CD4-positive, alpha-beta T cell treated with Interleukin-17A for 4 hours (primary cell): ENCODE data around the gene PLVAP.

Experiments used
- DNase-seq: peaks from one replicate; pipeline ENCODE4 v3.0.0-alpha.2; 2020; ENCODE audit warnings: mixed read lengths

The PLVAP gene

DNA sequence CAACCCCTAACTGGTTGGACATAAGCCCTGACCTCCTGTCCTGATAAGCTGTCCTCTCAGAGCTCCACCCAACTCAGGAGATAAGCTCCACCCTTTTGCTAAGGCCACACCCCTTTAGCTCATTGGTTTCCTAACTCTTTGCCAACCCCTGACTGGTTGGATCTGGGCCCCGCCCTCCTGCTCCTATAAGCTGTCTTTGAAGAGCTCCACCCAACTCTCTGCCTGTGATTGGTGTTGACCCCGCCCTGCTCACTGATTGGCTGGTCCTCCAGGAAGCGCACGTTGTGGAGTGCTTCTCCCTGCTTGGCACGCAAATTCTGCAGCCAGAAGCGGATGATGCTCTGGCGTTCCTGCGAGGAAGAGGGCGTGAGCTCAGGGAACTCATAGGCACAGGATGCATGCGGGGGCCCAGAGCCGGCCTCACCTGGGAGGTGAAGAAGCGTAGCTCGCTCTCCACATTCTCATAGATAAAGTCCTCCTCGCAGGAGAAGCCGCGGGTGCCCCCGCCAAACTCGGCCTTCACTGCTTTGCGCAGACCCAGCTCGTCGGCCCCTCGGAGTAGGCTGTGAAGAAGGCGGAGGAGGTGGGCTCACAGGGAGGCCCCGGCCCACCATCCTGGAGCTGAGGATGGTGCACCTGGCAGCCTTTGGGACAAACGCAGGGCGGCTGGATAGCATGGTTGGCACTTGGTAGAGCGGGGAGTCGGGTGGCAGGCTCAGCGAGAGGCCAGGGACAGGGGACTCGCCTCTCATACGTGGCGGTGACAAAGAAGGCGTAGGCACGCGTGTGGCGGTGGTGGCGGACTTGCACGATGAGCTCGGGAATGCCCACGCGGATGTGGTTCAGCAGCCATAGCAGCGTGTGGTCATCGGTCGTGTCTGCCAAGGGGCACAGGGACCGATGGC, 44.2 kb downstream of the PLVAP start:
- DNase-seq: no peak

DNA sequence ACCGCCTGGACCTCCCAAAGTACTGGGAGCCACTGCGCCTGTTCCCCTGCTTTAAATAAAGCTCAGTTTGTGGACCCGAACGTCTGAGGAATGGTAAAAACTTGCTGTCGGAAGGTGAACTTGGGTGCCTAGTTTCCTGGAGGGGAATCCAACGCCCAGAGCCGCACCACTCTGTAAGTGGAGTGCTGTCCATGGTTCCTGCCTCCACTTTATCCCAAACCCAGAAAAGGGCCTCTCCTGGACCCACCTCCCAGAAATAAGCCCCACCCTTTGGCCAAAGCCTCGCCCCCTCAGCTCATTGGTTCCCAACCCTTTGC, 44.8 kb downstream of the PLVAP start:
- no peak for DNase-seq

DNA sequence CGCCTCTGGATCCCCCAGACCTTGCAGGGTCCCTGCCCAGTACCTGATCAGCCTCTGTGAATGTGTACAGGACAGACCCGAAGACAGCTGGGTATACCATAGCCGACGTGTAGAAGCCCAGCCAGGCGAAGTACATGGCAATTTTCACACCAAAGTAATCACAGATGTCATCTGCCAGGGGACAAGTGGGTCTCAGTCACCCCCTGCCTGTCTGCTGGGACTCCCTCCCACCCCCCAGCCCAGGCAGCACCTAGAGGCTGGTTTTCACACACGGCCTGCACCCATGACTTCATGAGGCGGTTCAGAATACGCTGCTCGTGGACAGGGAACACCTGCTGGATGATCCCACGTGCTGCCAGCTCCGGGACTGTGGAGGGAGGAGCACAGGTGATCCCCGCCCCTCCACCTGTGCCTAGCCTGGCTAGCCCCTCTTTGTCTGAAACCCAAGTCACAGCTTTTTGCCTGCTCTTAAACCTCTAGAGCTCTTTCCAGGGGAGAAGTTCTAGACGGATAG, 46.0 kb downstream of the PLVAP start:
- DNase-seq: no peak

DNA sequence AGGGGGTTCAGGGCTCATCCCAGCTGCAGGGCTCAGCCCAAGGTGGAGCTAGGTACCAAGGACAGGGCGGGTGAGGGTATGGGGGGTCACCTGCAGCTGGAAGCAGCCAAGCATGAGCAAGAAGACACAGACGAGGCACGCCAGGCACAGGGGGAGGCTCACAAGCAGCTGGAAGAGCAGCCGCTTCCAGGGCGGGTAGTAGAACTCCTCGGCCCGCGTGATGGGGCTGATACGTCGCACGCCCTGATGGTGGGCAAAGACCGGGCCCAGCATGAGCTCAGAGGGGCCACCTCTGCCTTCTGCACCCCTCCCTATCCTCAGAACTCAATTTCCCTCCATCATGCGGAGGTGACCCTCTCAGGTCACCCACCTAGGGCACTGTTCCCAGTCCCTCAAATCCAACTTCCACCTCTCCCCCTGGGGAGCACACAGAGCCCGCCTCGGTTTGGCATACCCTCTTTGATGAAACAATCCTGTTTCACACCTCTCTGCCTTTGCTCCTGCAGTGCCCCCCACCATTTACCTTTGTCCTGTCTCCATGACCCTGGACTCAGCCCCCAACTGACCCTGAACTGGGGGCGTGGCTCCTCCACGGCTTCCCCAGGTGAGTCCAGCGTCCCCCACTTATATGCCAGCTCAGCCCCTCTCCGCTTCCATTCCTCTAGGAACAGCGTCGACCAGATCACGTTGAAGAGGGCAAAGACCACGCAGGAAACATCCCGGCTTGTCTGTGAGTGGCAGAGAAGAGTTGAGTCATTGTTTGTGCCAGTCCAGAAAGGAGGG, 46.7 kb downstream of the PLVAP start:
- DNase-seq: no peak

DNA sequence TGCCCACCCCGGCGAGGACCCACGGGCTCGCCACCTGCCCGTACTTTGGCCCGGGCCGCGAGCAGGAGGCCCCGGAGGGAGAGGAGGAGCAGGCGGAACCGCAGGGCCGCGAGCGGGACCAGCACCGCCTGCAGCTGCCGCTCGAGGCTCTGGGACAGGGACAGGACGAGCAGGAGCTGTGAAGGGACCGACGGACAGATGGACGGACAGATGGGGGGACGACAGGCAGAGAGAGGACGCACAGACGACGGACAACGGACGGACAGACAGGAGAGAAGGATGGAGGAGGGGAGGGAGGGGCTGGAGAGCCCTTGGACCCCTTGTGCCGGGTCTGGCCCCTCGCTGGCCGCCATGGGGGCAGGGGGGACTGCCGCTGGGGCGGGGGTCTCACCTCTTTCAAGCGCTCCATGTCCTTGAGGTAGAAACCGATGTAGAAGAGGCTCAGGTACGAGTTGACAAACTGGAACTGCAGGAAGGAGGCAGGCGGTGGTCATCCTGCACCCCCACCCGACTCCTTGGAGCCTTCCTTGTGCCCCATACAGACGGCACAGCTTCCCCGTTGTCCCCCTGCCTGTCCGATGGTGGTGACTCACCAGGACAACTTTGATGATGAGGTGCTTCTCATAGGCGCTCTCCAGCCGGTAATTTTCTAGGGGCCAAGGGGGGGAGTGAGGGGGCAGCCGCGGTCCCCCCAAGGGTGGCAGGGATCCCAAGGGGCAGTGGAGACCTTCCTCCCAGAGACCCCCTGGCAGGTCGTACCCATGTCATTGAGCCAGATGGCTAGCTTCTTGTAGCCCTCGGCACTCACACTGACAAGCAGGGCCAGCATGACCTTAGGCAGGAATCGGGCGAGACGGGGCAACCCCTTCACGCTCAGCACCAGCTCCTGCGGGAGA, 47.5 kb downstream of the PLVAP start:
- DNase-seq: no peak

DNA sequence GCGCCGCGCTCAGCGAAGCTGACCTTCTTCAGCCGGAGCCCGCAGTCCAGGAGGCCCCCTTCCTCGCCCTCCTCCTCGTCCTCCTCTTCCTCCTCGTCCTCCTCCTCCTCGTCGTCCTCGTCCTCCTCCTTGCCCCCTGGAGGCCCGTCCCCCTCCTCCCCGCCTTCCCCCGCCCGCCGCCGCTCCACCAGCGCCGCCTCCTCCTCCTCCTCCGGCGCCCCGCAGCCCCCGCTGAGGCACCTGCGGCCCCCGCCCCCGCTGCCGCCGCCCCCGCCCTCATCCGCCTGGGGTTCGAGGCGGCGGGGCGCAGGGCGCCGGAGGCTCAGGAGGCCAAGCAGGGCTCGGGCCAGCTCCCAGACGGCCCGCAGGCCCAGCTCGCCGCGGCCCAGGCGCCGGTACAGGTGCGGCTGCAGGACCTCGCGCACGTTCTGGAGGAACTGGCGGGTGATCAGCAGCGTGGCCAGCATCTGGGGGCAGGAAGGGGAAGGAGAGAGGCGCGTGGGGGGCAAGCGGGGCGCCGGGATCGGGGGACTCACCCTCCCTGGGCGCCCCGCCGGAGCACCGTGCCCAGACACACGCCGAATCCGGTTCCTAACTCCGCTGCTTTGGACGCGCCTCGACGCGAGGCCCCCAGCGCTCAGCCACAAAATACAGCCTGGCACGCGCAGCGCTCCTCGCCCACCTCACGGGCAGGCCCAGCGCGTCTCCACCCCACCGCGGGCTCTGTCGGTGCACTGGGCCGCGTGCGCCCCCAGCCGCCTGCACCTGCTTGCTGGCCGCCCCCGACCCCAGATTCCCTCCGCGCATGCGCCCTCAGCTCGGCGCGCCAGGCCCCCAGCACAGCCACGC, 48.4 kb downstream of the PLVAP start:
- DNase-seq: peak; percentile 77

DNA sequence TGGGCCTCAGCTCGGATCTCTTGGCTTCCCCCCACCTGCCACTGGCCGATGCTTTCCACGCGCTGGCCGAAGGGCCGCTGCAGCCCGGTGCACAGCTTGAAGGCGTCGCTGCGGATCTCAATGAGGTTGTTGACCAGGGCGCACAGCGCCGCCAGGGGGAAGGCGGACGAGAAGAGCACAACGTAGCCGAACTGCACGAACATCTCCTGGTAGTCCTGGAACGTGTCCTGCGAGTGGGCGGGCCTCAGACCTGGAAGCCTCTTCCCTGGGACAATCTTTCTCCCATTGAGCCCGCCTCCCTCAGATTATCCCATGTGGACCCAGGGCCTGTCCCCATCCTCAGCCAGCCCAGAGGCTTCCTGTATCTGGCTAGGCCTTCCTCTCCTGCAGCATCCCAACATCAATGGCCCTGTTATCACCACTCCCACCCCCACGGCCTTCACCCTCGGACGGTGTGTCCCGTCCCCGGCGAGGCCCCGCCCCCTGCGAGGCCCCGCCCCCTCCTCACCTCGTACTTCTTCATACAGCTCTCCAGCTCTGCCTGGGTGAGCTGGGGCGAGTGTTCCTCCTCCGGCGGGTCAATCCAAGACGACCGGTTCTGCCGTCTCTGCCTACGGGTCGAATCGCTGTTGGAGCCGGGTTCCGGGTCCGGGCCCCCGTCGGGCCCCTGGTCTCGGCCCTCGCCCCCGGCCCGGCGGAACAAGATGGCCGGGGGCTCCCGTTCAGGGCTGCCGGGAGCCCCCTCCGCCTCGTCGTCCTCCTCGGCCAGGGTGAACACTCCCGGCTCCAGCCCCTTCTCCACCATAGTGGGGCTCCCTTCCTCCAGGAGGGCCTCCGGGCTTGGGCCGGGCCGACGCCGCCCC, 49.3 kb downstream of the PLVAP start:
- DNase-seq: peak; percentile 84

DNA sequence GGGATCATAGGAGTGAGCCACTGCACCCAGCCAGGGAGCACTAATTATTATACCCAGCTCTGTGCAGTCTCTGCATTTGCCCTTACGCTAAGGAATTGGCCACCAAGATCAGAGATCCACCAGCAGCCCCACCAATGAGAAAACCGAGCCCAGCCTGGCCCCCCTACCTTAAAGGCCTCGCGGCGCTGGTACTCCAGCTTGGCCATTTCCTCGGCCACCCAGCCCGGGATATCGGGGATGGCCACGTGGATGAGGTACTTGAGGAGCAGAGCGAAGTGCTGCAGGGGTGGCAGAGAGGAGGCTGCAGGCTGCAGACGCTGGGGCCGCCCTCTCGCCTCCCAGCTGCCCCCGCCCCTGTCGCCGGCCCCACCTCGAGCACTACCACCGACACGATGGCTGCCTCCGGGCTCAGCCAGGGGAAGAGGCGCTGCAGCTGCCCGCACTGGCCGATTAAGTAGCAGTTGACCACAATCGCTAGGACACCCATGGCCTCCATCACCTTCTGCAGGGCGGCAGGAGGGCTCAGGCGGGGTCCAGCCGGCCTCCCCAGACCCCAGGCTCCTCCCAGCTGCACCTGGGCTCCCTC, 50.0 kb downstream of the PLVAP start:
- no peak for DNase-seq

DNA sequence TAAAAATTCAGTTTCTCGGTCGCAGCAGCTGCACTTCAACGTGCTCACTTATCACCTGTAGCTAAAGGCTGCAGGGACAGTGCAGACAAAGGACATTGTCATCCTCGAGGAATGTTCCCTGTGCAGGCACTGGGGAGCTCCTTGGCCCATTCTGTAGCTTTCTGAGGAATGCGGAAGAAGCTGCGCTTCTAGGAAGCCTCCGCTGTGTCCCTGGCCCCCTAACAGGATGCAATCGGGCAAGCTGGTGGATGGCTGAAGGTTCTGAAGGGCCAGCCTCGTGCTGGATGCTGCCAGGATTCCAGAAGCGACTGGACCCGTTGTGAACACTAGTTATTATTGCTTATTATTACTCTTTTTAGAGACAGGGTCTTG, 50.6 kb downstream of the PLVAP start:
- no peak for DNase-seq

DNA sequence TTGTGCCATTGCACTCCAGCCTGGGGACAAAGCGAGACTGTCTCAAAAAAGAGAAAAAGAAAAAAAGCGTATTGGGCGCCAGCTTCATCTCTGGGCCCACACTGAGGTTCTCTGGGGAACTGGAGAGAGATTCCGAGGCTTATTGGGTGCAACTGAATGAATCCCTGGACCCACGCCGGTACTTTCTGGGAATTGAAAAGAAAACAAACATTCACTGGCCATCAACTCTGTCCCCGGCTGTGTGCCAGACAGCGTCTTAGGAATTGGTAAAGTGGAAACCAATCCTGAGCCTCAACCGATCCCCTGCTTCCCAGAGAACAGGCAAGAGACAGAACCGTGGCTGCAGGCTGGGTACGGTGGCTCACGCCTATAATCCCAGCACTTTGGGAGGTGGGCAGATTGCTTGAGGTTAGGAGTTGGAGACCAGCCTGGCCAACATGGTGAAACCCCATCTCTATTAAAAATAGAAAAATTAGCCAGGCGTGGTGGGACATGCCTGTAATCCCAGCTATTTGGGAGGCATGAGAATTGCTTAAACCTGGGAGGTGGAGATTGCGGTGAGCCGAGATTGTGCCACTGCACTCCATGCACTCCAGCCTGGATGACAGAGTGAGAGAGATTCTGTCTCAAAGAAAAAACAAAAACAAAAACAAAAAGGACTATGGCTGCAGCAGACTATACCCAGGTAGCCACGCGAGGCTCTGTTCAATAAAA, 51.1 kb downstream of the PLVAP start:
- DNase-seq: no peak

DNA sequence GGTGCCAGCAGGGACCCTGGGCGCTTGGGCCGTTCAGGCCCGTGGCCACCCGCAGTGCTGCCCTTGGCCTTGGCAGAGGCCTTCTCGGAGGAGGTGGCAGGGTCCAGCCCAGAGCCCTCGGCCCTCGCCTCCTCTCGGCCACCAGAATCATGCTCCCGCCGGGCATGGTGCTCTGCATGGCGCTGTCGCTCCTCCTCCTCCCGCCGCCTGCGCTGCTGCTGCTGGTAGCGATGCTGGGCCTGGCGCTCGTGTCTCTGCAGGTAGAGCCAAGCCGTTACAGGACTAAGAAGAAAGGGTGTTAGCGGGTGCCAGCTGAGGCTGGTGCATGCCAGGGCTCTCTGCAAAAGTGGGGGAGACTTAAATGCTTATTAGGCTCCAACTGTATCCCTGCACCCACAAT, 52.0 kb downstream of the PLVAP start:
- DNase-seq: no peak

DNA sequence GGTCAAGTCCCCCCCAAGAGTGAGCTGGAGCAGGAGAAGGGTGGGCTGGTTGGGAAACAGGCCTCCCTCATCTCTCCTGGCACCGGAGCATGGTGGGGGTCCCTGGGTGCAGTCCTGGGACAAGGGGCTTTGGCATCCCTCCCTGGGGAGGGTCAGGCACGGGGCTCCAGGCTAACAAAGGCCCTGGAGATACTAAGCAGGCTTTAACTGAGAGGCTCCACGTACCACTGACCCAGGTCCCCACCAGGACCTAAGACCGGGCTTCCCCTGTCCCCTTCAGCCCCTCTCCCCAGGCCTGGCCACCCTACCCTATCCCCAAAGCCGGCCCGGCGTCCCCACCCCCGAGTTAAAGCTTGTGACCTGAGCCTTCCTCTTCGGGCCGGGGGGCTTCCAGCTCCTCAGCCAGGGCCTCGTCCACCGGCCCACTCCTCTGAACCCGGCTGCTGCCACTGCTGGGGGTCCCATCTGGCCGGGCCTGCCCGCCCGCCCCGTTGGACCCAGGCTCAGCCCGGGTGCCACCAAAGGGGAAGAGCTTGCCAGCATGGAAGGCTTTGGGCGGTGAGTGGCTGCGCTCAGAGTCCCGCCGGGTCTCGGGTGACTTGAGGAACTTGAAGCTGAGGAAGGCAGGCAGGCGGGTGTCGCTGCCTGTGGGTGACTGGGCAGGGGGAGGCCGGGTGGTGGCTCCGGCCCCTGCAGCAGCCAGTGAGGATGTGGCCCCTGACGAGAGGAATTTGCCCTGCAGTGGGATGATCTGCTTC, 52.6 kb downstream of the PLVAP start:
- no peak for DNase-seq

DNA sequence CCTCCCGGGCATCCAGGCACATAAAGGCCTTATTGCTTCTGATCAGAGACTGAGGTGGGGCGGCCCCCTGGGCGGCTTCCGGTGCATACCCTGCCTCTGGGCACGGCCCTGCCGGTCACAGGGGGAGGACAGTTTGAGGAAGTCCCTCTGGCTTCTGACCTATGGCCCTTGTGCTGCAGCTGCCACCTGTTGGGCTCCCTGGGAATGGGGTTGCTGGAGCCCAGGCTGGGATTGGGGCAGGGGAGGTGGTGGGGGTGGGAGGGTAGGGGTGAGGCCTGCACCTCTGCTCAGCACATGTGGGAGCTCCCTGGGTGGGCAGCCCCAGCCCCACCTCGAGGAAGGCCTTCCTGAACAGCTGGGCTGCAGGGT, 53.2 kb downstream of the PLVAP start:
- peak; percentile 51 for DNase-seq

DNA sequence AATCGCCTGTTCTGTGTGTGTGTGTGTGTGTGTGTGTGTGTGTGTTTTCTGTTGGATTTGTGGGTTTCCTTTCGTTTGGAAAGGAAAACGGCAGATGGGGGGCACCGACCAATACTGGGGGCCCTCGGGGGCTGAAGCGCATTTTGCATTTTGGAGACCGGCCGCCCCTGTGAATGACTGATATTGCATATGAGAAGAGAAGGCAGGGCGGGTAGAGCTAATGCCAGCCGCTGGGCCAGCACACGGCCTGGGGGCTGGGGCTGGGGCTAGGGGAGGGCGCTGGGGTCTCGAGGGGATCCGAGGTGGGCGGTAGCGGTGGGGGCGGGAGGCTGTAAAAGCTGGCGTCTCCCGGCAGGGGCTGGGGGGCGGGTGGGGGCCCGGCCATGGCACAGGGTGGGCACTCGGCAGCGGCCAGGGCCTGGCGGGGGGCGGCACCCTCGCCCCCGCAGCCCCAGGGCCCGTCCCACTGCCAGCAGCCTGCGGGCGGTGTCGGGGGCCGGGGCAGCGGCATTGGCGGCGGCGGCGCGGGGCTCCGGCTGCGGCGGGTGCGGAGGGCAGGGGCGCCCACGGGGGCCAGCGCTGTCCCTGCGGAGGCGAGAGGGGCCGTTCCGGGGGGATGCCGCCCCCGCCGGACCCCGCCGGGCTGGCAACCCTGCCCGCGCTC, 53.7 kb downstream of the PLVAP start:
- DNase-seq: no peak

DNA sequence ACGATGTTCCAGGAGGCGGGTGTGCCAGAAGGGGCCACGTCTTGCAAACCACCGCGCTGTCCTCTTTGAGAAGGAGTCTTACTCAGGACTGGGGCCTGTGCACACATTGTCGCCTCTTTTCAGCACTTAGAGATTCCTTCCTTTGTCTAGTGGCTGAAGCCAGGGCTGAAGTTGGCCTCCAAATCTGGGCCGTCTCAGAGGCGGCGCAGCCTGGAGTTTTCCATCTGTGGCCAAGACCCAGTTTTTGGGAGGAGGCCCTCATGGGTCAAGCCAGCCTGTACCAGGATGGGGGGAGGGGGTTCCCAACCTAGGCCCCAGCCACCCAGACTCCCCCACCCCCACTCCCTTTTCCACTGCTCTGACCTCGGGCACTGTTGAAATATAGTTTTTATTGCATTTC, 54.3 kb downstream of the PLVAP start:
- DNase-seq: no peak

DNA sequence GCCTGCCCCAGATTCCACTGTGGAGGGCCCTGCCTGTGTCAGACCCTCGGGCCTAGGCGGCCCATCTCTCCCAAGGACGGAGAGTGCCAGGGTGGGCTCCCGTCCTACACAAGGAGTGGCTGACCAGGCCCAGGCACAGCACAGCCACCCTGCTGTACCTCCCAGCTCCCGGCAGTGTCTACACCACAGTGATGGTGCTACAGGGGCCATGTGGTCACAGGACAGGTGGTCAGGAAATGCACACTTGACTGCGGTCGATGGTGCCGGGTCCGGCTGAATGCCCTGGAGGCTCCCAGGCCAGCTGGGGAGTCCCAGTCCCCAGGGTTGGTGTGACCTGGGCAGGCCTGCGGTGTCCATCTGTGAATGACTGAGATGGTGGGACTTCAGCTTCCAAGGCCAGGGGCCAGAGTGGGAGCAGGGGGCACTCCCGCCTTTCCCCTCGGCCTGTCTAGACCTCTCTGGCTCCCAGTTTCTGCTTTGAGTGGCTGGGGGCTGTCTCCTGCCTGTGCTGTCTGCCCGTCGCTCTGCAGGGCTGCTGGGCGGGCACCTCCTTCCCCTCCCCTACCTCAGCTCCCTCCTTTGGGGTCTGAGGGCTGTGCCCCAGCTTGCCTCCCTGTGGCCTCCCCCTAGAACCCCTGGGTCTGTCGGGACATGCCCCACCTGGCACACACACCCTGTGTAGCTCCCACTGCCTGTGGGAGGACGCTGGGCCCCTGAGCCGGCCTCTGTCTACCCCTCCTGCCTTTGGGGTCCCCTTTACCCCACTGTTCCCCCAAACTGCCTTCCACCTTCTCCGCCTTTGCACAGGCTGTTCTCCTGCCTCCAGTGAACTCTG, 55.3 kb downstream of the PLVAP start:
- DNase-seq: no peak

DNA sequence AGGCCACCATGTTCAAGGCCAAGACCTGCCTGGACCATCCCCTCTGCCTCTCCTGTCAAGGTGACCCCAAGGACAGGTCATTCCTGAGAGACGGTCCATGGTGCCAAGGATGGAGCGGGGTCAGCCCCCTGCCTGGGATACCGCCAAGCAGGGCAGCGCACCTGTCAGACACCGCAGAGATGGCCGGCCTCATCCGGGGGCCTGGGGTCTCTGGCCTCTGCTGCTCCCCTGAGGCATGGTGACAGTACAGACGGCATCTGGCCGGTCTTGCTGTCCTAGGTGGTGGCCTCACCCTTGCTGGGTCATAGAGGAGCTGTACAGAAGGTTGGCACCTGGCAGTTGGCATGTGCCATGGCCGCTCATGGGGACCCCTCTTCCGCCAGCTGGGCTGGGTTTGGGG, 56.7 kb downstream of the PLVAP start:
- no peak for DNase-seq
